HEK293 (cell line): Measurements from ENCODE around the gene PRKG1.

ENCODE experiments used
- CTCF ChIP-seq: fragments of 450-650 bp; formaldehyde crosslinking; IDR thresholded peaks from 2 replicates; pipeline ENCODE4 v1.5.1; 2016; ENCODE audit warnings: missing biosample characterization, missing genetic modification characterization
- REST ChIP-seq: fragments of 450-650 bp; formaldehyde crosslinking; IDR thresholded peaks from 2 replicates; pipeline ENCODE4 v1.5.1; 2016; ENCODE audit warnings: missing biosample characterization, missing genetic modification characterization
- ZNF335 ChIP-seq: fragments of 450-650 bp; formaldehyde crosslinking; conservative IDR thresholded peaks from 2 replicates; pipeline ENCODE4 v1.5.1; 2016; ENCODE audit warnings: missing biosample characterization, missing genetic modification characterization

- TF ChIP-seq ZNF335 (tag by site-specific recombination): no peak
- no peak for TF ChIP-seq REST (tag by site-specific recombination)
- no peak for TF ChIP-seq CTCF (tag by site-specific recombination)
These were observed 1146.7 kb downstream of the PRKG1 start for GRCh38 chr10:52220947-52221346.
